Stimulated activated CD8-positive, alpha-beta memory T cell treated with anti-CD3 and anti-CD28 coated beads, Interleukin-4, amount 100 ng/mL, for 1 hour (primary cell): ENCODE measurements around the gene BTBD17.
A peak's percentile ranks its signal among the peaks of the same experiment; 100 is the strongest.

Source experiments
- DNase-seq, 2 donors: peaks; one replicate each; pipeline ENCODE4 v3.0.0-alpha.2; 2020; ENCODE audit warnings: low read depth in 2 of 2, low spot score in 1 of 2

The BTBD17 gene

GRCh38 chr17:74359916-74360315, 1.8 kb downstream of the BTBD17 start:
- DNase-seq, result no peak

DNA sequence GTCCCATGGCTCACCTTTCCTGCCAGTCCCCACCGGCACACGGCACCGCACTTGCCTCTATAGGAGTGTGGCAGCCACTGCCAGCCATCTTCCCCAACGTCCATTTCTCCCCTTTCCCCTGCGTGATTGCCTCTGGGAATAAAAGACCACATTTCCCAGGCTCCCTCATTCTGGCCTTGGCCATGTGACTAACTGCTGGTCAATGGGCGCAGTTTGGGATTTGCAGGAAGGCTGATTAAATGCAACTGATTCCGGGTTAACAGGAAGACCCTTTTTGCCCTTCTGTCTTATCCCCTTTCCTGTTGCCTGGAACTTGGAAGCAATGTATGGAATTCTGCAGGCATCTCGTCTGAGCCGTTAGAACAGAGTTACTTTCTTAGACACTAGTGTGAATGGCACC, 3.0 kb downstream of the BTBD17 start:
- DNase-seq, result no peak

DNA sequence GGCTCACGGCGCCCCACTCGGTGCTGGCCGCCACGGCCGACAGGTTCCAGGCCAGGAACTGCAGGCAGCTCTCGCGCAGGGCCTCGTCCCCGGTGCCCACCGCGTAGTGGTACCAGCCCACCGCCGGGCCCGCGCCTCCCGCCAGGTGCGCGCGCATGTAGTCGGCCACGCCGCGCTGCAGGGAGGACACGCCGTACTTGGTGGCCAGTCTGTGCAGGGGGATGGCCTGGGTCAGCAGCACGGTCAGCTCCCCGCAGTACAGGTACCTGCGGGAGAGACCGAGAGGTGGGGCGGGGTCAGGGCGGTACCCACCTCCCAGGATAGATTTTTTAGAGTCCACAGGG, 4.2 kb downstream of the BTBD17 start:
- no peak for DNase-seq

- no peak for DNase-seq
Observed at GRCh38 chr17:74356646-74357465, 4.8 kb downstream of the BTBD17 start.

- DNase-seq, result no peak
Observed at GRCh38 chr17:74355065-74355464, 6.6 kb downstream of the BTBD17 start.

DNA sequence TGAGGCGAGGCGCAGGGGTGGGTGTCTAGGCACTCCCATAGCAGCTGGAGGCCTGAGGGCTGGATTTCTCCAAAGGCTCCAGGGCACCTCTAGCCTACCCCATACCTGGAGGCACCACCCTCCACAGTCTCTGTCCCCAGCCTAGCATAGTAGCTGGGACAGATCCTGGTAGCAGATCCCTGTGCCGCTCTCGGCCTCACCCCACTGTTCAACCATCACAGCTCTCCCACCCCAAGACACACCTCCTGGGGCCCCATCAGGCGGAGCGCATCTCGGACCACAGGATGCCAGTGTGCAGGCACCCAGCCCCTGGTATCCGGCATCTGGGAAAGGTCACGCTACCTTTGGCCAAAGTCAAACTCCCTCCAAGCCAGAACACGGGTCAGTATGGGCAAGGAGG, 7.1 kb downstream of the BTBD17 start:
- DNase-seq, result no peak

DNA sequence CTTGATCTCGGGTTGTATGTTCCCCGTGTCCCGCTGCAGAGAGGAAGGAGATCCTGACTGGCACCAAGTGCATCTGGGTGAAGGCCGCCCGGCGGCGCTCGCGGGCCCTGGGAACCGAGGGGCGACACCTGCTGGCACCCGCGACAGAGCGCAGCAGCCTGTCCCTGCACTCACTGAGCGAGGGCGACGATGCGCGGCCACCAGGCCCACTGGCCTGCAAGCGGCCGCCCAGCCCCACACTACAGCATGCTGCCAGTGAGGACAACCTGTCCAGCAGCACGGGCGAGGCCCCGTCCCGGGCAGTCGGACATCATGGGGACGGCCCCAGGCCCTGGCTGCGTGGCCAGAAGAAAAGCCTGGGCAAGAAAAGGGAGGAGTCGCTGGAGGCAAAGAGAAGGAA, 7.5 kb downstream of the BTBD17 start:
- peak in 1 of 2 donors; percentile 17 for DNase-seq

- DNase-seq, result no peak
Observed at GRCh38 chr17:74353446-74354060, 8.1 kb downstream of the BTBD17 start.

DNA sequence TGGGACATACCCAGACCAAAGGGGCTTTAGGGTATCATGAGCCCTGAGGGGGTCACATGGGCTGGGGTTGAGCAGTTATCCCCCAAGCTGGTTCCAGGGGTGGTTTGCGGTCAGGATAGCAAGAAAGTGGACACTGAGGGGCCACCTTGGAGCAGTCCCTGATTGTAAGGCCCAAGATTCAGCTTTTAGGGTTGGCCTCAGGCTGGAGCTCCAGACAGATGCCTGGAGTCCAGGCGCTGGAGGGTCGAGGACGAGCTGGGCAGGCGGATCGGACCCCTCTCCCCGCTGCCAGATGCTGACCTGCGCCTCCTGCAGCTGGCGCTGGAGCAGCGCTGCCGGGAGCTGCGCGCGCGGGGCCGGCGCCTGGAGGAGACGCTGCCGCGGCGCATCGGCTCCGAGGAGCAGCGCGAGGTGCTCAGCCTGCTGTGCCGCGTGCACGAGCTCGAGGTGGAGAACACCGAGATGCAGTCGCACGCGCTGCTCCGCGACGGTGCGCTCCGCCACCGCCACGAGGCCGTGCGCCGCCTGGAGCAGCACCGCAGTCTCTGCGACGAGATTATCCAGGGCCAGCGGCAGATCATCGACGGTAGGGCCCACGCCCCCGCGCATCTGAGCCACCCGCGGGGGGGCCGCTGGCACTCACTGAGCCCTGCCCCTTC, 10.0 kb downstream of the BTBD17 start:
- DNase-seq, result no peak

DNA sequence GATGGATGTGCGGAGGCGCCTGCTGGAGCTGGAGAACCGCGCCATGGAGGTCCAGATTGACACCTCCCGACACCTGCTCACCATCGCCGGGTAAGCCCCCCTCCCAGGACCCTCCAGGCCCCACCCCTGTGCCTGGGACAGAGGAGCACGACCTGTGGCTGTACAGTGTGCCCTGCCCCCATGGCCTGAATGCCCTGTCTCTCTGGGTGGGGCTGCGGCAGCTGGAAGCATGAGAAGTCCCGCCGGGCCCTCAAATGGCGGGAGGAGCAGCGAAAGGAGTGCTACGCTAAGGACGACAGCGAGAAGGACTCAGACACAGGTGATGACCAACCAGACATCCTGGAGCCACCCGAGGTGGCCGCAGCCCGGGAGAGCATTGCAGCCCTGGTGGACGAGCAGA, 11.2 kb downstream of the BTBD17 start:
- no peak for DNase-seq

DNA sequence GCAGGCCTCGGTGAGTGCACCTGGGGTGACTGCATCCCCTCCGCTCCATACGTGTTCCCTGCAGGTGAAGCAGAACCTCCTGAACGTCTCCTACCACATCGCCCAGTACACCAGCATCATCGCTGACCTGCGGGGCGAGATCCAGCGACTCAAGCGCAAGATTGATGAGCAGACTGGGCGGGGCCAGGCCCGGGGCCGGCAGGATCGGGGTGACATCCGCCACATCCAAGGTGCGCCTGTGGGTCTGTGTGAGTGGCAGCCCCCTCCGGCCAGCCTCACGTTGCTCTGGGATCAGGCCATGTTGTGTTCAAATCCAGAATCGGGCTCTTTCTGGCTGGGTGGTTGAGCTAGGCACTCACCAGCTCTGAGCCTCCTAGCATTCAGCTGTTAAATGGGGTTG, 12.5 kb downstream of the BTBD17 start:
- no peak for DNase-seq

GRCh38 chr17:74347646-74348045, 14.0 kb downstream of the BTBD17 start:
- DNase-seq, result no peak

DNA sequence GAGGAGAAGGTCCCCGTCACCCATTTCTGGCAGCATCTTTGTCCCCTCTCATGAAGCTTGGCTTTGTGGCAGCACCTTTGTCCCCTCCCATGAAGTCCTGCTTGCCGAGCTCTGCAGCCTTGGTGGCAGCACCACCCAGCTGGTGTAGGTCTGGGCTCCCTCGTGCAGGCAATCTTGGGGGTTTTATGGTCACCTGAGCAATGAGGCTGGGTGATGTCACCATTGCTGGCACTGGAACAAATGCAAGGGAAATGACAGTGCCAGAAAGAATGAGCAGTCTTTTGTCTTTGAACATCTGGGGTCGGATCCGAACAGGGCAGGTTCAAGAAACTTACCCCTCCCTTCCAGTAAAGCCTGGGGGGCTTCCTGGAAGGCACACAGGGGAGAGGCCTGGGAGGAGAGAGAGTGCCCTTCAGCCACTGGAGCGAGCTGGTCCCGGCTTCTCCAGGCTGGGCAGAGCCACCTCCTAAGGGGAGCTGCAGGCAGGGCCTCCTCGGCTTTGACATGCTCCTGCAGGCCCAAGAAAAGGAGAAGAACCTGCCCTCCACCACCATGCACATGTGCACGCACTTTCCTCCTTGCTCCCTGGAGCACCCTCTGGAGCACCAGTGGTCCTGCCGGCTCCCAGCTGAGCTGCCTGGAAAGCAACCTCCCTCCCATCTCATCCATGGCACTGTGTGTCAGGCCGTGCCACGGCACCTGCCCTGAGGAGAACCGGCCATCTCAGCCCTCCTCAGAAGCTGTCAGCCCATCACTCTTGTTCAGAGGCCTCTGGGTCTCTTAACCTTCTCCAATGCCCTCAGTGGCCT, 16.0 kb downstream of the BTBD17 start:
- DNase-seq, result no peak

DNA sequence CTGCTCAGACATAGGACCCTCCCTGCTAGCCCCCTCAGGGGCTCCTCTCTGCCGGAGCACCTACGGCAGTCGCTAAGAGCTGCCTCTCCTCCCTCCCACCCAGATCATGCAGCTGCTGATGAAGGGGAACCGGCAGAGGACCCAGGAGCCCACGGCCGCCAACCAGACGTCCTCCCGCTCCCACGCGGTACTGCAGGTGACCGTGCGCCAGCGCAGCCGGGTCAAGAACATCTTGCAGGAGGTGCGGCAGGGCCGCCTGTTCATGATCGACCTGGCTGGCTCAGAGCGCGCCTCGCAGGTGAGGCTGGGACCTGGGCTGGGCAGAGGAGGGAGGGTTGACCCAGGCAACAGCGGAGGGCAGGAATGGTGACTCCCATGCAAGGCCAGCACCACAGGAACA, 17.0 kb downstream of the BTBD17 start:
- DNase-seq, result no peak

DNA sequence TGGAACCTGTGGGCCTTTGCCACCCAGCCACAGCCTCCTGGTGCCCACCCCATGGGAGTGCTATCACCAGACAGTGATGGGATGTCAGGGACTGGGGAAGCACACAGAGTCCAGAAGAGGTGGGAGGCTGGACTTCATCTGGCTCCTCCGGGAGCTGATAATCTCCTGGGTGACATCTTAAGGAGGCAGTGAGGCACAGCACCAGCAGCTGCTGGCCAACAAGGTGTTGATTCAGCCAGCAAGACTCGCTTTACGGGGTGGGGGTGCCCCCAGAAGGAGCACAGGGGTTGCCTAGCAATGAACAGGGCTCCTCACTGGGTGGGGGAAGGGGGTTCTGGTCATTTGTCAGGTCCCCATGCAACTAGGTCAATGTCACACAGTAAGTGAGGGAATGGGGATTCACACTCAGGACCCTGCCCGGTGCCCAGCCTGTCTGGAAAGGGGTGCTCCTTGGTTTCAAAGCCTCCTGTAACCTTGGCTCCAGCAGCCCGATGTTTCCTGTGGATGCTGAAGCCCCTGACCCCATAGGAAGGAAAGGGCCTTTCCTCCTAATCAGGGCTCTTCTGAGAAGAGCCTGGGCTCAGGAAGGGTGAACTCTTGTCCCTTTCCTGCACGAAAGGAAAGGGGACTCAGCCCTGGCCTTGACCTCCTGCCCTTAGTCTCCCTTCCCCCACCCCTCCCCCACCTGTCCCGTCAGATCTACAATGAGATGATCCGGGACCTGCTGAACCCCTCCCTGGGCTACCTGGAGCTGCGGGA, 18.0 kb downstream of the BTBD17 start:
- DNase-seq, result no peak

DNA sequence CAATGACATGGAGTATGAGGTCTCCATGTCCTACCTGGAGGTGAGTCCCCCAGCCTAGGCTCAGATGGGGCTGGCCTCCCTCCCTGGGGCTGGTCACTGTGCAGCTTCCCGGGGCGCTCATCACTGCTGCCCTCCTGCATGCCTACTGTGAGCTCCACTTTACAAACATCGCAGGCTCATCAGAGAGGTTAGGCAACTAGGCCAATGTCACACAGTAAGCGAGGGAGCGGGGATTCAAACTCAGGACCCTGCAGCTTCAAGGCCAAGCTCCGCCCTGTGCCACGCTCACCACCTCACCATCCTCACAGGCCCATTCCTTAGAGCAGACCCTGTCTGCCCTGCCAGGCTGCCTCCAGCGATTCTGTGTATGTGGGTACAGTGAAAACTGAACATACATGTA, 18.5 kb downstream of the BTBD17 start:
- DNase-seq, result no peak

DNA sequence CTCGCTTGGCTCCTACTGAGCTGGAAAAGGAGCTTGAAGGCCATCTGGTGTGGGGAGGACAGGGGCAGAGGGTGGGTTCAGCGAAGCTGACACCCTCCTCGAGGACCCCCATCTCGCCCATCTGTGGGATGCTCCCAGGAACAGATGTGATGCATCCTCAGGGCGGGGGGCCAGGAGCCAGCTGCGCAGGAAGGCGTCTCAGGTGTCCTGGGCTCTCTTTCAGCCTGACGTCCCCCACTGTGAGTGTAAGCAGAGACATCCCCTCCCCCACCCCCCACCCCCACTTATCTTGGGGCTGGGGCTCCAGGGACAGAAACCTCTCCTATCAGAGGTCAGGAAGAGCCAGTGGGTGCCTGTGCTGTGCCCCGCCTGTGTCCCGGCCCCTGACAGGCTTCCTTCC, 19.4 kb downstream of the BTBD17 start:
- no peak for DNase-seq

- no peak for DNase-seq
Observed at GRCh38 chr17:74340470-74341023, 21.1 kb downstream of the BTBD17 start.

- DNase-seq, result no peak
Observed at GRCh38 chr17:74339537-74340195, 22.0 kb downstream of the BTBD17 start.

DNA sequence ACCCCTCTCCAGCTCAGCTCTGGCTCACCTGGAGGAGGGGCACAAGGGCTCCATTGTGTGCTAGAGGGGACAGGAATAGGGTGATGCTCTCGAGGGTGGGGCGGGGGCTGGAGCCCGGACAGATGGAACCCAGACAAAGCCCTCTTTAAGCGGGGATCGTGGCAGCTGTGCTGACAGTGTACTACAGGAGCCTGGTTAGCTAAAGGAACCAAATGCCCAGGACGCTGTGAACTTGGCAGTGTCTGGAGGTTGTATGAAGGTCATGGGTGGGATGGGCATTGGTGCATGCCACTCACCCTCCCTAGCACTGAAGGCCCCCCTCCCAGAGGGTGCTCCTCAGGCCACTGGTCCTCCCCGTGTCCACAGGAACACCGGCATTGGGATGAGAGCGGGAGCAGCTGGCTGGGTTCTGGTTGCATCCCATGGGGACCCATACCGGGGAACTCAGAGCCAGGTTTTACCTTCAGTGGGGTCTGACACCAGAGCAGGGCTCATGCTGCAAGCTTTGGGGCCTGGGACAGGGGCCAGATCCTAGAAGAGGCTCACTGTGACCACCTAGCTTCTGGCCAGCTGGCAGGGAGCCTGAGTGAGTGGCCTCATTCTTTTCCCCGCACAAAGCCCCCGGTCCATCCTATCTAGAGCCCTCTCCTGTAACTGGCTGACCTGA, 23.7 kb downstream of the BTBD17 start:
- DNase-seq, result no peak
